K562 (cell line): Measurements from ENCODE around the gene ARHGAP4. TPM values are rescaled to one million over a fixed set of nuclear protein-coding genes. Genes with fewer than 3 reads are reported as not detected.

Experiments
- CTBP1 ChIP-seq: fragments of 450-650 bp; IDR thresholded peaks from 2 replicates; pipeline ENCODE4 v1.6.1; 2016; ENCODE audit warnings: borderline replicate concordance
- EHMT2 ChIP-seq: fragments of 450-650 bp; IDR thresholded peaks from 2 replicates; pipeline ENCODE4 v1.6.1; 2018; ENCODE audit warnings: antibody characterized with exemption
- ELF2 ChIP-seq: fragments of 250-450 bp; sonication (Bioruptor Pico); IDR thresholded peaks from 2 replicates; pipeline ENCODE4 v1.5.0; 2021; ENCODE audit warnings: mild to moderate bottlenecking
- ELK1 ChIP-seq: sonication (generic); formaldehyde crosslinking; IDR thresholded peaks from 2 replicates; pipeline ENCODE4 v1.8.1; 2022; ENCODE audit warnings: missing genetic modification reagents
- EP400 ChIP-seq: fragments of 450-650 bp; IDR thresholded peaks from 2 replicates; pipeline ENCODE4 v1.6.1; 2017; ENCODE audit warnings: antibody characterized with exemption, mild to moderate bottlenecking, moderate library complexity
- ESRRB ChIP-seq: fragments of 250-450 bp; sonication (Bioruptor Pico); IDR thresholded peaks from 2 replicates; pipeline ENCODE4 v1.5.0; 2020; ENCODE audit warnings: mild to moderate bottlenecking, moderate library complexity, borderline replicate concordance
- FOXP1 ChIP-seq: sonication (generic); formaldehyde crosslinking; IDR thresholded peaks from 2 replicates; pipeline ENCODE4 v1.8.0; 2022; ENCODE audit warnings: mild to moderate bottlenecking, missing genetic modification reagents
- GTF3C2 ChIP-seq: IDR thresholded peaks from 3 replicates; pipeline ENCODE4 v1.6.1; 2011; ENCODE audit warnings: borderline replicate concordance, mild to moderate bottlenecking, moderate library complexity; ENCODE audit not compliant: insufficient read length; ENCODE audit errors: extremely low read depth
- HDAC6 ChIP-seq: IDR thresholded peaks from 2 replicates; pipeline ENCODE4 v1.6.1; 2012; ENCODE audit warnings: low read depth, mild to moderate bottlenecking, control low read depth, inconsistent platforms, low read length, moderate library complexity
- ID3 ChIP-seq, 2 experiments: fragments of 250-450 bp in 1 of 2; fragments of 450-650 bp in 1 of 2; sonication (Bioruptor Pico) in 1 of 2; IDR thresholded peaks; 2 replicates each; pipeline versions ENCODE4 v1.6.1 to v1.8.0; 2016 to 2021; ENCODE audit warnings: mild to moderate bottlenecking in 2 of 2, moderate library complexity in 2 of 2, missing compliant biosample characterization in 1 of 2, missing genetic modification characterization in 1 of 2
- MXD1 ChIP-seq: fragments of 250-450 bp; sonication (Bioruptor Pico); IDR thresholded peaks from 2 replicates; pipeline ENCODE4 v1.8.0; 2021; ENCODE audit warnings: borderline replicate concordance, mild to moderate bottlenecking, moderate library complexity; ENCODE audit not compliant: poor library complexity, severe bottlenecking
- NEUROD1 ChIP-seq: fragments of 150-350 bp; IDR thresholded peaks from 2 replicates; pipeline ENCODE4 v1.6.1; 2014; ENCODE audit warnings: borderline replicate concordance, low read length, low read depth; ENCODE audit not compliant: partially characterized antibody
- SMAD4 ChIP-seq: fragments of 250-450 bp; sonication (Bioruptor Pico); conservative IDR thresholded peaks from 2 replicates; pipeline ENCODE4 v1.8.0; 2021; ENCODE audit warnings: inconsistent platforms, mild to moderate bottlenecking, moderate library complexity
- TAF7 ChIP-seq: fragments of 450-650 bp; IDR thresholded peaks from 2 replicates; pipeline ENCODE4 v1.6.1; 2016; ENCODE audit warnings: missing genetic modification characterization, missing compliant biosample characterization
- TEAD4 ChIP-seq, 2 experiments: sonication (generic) in 1 of 2; formaldehyde crosslinking in 1 of 2; IDR thresholded peaks; 2 replicates each; pipeline versions ENCODE4 v1.6.1 to v1.8.0; 2012 to 2022; ENCODE audit warnings: borderline replicate concordance in 1 of 2, inconsistent platforms in 1 of 2, low read length in 1 of 2, mild to moderate bottlenecking in 1 of 2, missing genetic modification reagents in 1 of 2
- TGIF2 ChIP-seq: sonication (generic); formaldehyde crosslinking; IDR thresholded peaks from 2 replicates; pipeline ENCODE4 v1.8.1; 2022; ENCODE audit warnings: mild to moderate bottlenecking, missing genetic modification reagents, moderate library complexity
- ZNF518B ChIP-seq: fragments of 250-450 bp; sonication (Bioruptor Pico); IDR thresholded peaks from 2 replicates; pipeline ENCODE4 v1.5.0; 2021; ENCODE audit warnings: mild to moderate bottlenecking, moderate library complexity
- polyA plus RNA-seq, 8 experiments: library from polyadenylated mRNA; depleted of rRNA in 4 of 8; stranded (reverse) in 5 of 8; unstranded in 3 of 8; fragments of >200 nt; fragmentation: Nextera tagmentation in 2 of 8; fragmentation: Illumina TruSeq in 1 of 8; extraction: Ambion mirVana in 2 of 8; extraction: Trizol in 1 of 8; gene quantifications; 2 replicates each; pipeline versions ENCODE4 v1.2.1 to v1.2.3, GENCODE V29; 2011 to 2014; ENCODE audit warnings: inconsistent platforms in 1 of 8, missing spikeins in 1 of 8
- total RNA-seq, 7 experiments: library from RNA; depleted of rRNA in 6 of 7; stranded (reverse); fragments of >200 nt in 6 of 7; fragmentation: Illumina TruSeq in 2 of 7; extraction: Trizol in 2 of 7; gene quantifications; 2 replicates each; pipeline versions ENCODE4 v1.2.1 to v1.2.3, GENCODE V29; 2011 to 2021; ENCODE audit warnings: low replicate concordance in 1 of 7

ARHGAP4 gene
- total and polyA plus RNA-seq, 9 of the 15 experiments (the other 6 are each of a cell fraction or from before 2014, with no cell fraction given), result 0.30 to 81.8 (median 13.5) TPM

GRCh38 chrX:153973127-153974002, 47.3 kb upstream of the ARHGAP4 start (continued):
- TF ChIP-seq TAF7 (no peak), NEUROD1 (no peak), HDAC6 (no peak), CTBP1 (no peak), EHMT2 (no peak), FOXP1 (CRISPR knock-in tag) (no peak), ELK1 (CRISPR knock-in tag) (no peak), TEAD4 (IDR thresholded peaks at IDR 0.05; ENCODE audit: low read length) (no peak), TEAD4 (CRISPR knock-in tag; IDR thresholded peaks at IDR 0.05; ENCODE audit: borderline replicate concordance) (no peak), TGIF2 (CRISPR knock-in tag) (no peak), ELF2 (CRISPR knock-in tag) (no peak), ID3 (CRISPR knock-in tag; IDR thresholded peaks at IDR 0.05) (no peak), ID3 (tag; IDR thresholded peaks at IDR 0.05) (no peak), ZNF518B (CRISPR knock-in tag) (no peak), EP400 (peak; percentile 55; the same call in 1 of the 2 replicates), GTF3C2 (no peak), MXD1 (CRISPR knock-in tag) (no peak), SMAD4 (CRISPR knock-in tag) (no peak), ESRRB (CRISPR knock-in tag) (no peak)
